Aorta (tissue), 5 donors: ENCODE results near the gene NEDD4L. TPM values are rescaled to one million over a fixed set of nuclear protein-coding genes. Genes with fewer than 3 reads are reported as not detected.

Experiments used
- ATAC-seq: fragments of 200-7000 bp; cut with Tn5 transposase; one replicate; pipeline ENCODE4 v1.9.1; 2022; ENCODE audit warnings: moderate library complexity; ENCODE audit not compliant: low FRiP score
- DNase-seq, 2 donors: peaks; one replicate each; pipeline ENCODE4 v3.0.0-alpha.2; 2020
- H3K27ac ChIP-seq, 2 donors: one replicate each; pipeline ENCODE4 v1.5.1; 2013; ENCODE audit warnings: low read length in 2 of 2, mild to moderate bottlenecking in 2 of 2, moderate library complexity in 2 of 2, control low read depth in 1 of 2, inconsistent platforms in 1 of 2, low read depth in 1 of 2
- H3K27me3 ChIP-seq, 2 donors: one replicate each; pipeline ENCODE4 v1.6.1; 2013; ENCODE audit warnings: control low read depth in 1 of 2, low read length in 1 of 2, mild to moderate bottlenecking in 1 of 2, moderate library complexity in 1 of 2; ENCODE audit not compliant: insufficient read depth in 2 of 2, control insufficient read depth in 1 of 2
- H3K36me3 ChIP-seq, 2 donors: one replicate each; pipeline ENCODE4 v1.6.1; 2013; ENCODE audit warnings: control low read depth in 1 of 2, low read length in 1 of 2, mild to moderate bottlenecking in 1 of 2; ENCODE audit not compliant: insufficient read depth in 2 of 2, control insufficient read depth in 1 of 2
- H3K4me1 ChIP-seq, 2 donors: one replicate each; pipeline ENCODE4 v1.6.1; 2013; ENCODE audit warnings: low read length in 2 of 2, control low read depth in 1 of 2, mild to moderate bottlenecking in 1 of 2, moderate library complexity in 1 of 2; ENCODE audit not compliant: insufficient read depth in 2 of 2, control insufficient read depth in 1 of 2
- H3K4me3 ChIP-seq, 2 donors: one replicate each; pipeline ENCODE4 v1.5.1; 2013; ENCODE audit warnings: low read length in 2 of 2, control low read depth in 1 of 2, mild to moderate bottlenecking in 1 of 2
- H3K9me3 ChIP-seq: one replicate; pipeline ENCODE4 v1.6.1; 2013; ENCODE audit warnings: mild to moderate bottlenecking, low read length; ENCODE audit not compliant: control insufficient read depth
- WGBS, 2 donors: extraction: QIAGEN DNeasy Blood & Tissue Kit; methylation state at CpG; one replicate each; pipeline ENCODE4 v1.1.7; 2013; 5-methylcytosine and 5-hydroxymethylcytosine counted together
- intact Hi-C, 2 donors: fragments of 100-400 bp; cut with DNase I; formaldehyde crosslinking; loops; one replicate each; pipeline versions ENCODE4 v1.14.2 to v1.15.0; 2022
- polyA plus RNA-seq, 2 donors: library from polyadenylated mRNA; stranded (reverse); fragments of 200-250 nt; gene quantifications; one replicate each; pipeline ENCODE4 v1.2.3, GENCODE V29; 2013
- total RNA-seq, 2 donors: library from RNA; stranded (reverse); fragmentation: NEBNext Ultra II Directional; extraction: Animal tissue kit (Norgen Biotek cat#: 25700); gene quantifications; one replicate each; pipeline ENCODE4 v1.2.1, GENCODE V29; 2021
- donor health status: healthy with polysubstance abuse.
- donor health status: Bipolar disorder and iron deficiency.
- donor health status: DM: no; HTN: no; CAD: no.
- donor health status: DM: no; HTN: no; CAD: no.
- donor health status: DM: yes; HTN: yes; CAD: no.

Gene NEDD4L
- total and polyA plus RNA-seq, 4 donors: 4.0 to 24.0 (median 17.8) TPM

DNA sequence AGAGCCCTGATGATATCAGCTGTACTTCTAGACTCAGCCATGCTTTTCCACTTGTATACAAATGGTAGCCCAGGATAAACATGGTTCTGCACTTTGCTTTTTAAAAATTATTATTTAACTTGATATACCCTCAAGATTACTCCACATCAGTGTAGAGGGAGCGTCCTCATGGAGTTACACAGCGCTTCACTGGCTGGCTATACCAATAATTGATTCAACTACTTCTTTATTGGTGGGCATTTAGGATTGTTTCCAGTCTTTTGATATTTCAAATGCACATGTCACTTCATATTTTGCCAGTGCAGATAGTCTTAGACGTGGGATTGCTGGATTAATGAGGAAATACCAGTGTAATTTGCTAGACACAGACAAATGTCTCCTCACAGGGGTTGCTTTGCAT, 10.8 kb upstream of the NEDD4L start:
- no peak overlapping the region for H3K4me3 ChIP-seq
- H3K36me3 ChIP-seq: no peaks in the 10 kb centered on the region
- 71 to 72% methylated on average over 3 of the region's 3 CpGs for WGBS, 2 donors
- H3K4me1 ChIP-seq: no peaks in the 10 kb centered on the region
- DNase-seq: no peak
- H3K27me3 ChIP-seq: no peaks in the 10 kb centered on the region
- no peak overlapping the region for H3K27ac ChIP-seq
- no peak for ATAC-seq
- peaks cover 1% of the 10 kb centered on the region for H3K9me3 ChIP-seq
- intact Hi-C loops: no loop called here

DNA sequence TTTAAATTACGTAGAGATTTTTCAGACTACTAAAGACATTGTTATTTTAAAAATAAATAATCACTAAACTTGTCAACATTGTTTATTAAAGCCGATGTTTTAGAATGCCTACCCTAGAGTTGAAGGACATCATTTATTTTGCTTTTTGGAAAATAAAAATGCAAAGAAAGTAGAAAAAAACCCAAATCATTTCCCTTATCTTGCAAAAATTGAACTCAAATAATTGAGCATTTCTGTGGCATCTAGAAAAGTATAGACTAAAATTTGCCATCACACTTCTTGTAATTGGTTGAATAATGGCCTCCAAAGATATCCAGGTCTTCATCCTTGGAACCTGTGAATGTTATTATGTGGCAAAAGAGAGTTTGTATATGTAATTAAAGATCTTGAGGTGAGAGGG, 9.7 kb upstream of the NEDD4L start:
- 40 to 49% methylated on average over 2 of the region's 2 CpGs for WGBS, 2 donors
- H3K4me3 ChIP-seq: no peak overlapping the region
- H3K36me3 ChIP-seq: no peaks in the 10 kb centered on the region
- H3K27me3 ChIP-seq: no peaks in the 10 kb centered on the region
- peaks cover 1% of the 10 kb centered on the region for H3K9me3 ChIP-seq
- H3K27ac ChIP-seq: no peak overlapping the region
- no peaks in the 10 kb centered on the region for H3K4me1 ChIP-seq
- DNase-seq (no peak), ATAC-seq (no peak)
- intact Hi-C loops: no loop called here

DNA sequence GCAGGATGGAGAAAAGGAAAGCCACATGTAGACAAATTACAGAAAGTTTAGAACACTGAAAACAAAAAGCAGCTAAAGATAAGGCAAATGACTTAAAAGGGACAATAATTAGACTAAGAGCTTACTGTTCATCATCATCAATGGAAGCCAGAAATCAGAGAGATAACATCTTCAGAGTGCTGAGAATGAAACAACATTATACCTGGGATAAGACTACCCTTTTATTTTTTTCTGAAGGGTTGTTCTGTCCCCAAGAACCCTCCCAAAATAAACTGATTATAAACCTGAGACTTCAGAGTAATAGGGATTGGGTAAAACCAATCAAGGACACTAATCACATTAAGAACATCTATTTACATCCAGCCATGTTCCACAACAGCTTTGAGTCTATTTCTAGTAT, 6.9 kb upstream of the NEDD4L start:
- Histone ChIP-seq H3K4me1 (no peaks in the 10 kb centered on the region), H3K27ac (no peak overlapping the region), H3K9me3 (peaks cover 1% of the 10 kb centered on the region), H3K36me3 (no peaks in the 10 kb centered on the region), H3K27me3 (no peaks in the 10 kb centered on the region), H3K4me3 (no peak overlapping the region)
- ATAC-seq: no peak
- DNase-seq: no peak
- intact Hi-C loops: no loop called here

DNA sequence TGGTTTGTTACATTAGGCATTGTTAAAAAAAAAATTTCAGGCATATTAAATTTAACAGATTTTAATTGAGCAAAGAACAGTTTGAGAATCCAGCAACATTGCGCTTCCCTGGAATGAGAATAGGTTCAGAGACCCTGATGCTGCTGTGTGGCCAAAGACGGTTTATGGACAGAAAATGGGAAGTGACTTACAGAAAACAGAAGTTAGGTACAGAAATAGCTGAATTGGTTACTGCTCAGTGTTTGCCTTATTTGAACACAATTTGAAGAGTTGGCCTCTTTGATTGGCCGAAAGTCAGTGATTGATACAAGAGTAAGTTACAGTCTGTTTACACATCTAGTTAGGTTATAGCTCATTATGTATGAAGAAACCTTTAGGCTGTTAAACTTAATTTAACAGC, 6.0 kb upstream of the NEDD4L start:
- intact Hi-C loops: no loop called here
- WGBS, 2 donors: 86 to 87% methylated on average over 3 of the region's 3 CpGs

DNA sequence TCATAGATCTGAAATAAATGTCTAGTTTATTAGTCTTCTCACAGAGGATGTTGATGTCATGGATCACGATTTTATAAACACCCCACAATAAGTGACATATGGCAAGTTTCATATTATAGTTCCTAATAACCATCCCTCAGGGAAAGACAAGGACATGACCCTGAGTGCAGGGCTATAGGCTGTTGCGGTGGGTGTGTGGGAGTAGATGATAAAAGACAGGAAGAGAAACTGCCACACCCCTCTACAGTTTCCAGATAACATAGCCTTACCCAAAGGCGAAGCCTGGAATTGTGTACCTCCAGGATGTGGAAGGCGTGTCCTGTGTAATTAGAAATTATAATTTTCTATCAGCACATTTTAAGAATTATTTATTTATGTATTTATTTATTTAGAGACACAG, 2.4 kb upstream of the NEDD4L start:
- H3K4me1 ChIP-seq: no peaks in the 10 kb centered on the region
- intact Hi-C loops: loop anchor here (2.0 to 10.0 kb wide), 5 partner anchors 81 to 417 kb away; partner anchors contain the start of gene NARS1 (in 2 of the 2)
- 75 to 78% methylated on average over 4 of the region's 4 CpGs for WGBS, 2 donors

More for the DNA sequence above, 6.0 kb upstream of the NEDD4L start:
- no peak for ATAC-seq
- Histone ChIP-seq H3K4me1 (no peaks in the 10 kb centered on the region), H3K27me3 (no peaks in the 10 kb centered on the region), H3K27ac (no peak overlapping the region), H3K36me3 (no peaks in the 10 kb centered on the region), H3K9me3 (peaks cover 1% of the 10 kb centered on the region), H3K4me3 (no peak overlapping the region)
- no peak for DNase-seq

DNA sequence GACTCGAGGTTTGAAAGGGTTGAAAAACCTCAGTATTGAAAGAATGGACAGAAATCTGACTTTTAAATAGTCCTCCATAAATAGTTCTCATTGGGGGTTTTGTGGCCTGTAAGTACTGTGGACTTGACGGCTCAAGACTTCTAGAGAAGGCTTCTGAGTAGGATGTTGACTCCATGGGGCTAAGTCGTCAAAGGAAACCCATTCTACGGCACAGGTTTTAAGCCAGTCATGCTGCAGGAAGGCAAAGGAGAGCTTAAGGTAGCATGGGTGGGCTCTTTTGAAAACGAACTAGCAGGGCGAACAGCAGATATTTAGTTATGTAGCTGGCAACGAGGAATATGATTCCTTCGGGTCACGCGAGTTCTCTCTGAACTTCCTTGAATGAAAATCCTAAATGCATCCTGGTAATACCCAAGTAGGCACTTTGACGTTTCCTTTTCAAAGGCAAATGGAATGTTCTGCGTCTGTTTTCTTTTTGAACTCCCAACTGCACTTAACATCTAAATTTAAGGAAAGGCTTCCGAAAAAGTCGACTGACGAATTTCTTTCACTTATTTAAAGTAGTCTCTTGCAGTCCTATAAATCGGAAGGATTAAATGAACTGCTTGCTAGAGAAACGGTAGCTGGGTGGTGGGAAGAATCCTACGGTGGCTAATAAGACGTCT, 1.1 kb upstream of the NEDD4L start:
- ATAC-seq (no peak), DNase-seq (no peak)
- no peaks in the 10 kb centered on the region for H3K27me3 ChIP-seq
- H3K4me1 ChIP-seq: peaks cover 0 to 2% of the 10 kb centered on the region in 2 donors
- H3K4me3 ChIP-seq: peak overlapping the region; percentile 73 to 89
- H3K36me3 ChIP-seq: no peaks in the 10 kb centered on the region
- 7 to 8% methylated on average over 19 of the region's 19 CpGs for WGBS, 2 donors
- no peak overlapping the region for H3K27ac ChIP-seq
- intact Hi-C loops: loop anchor here (2.0 to 10.0 kb wide), 5 partner anchors 80 to 418 kb away; partner anchors contain the start of gene NARS1 (in 2 of the 2)
- no peaks in the 10 kb centered on the region for H3K9me3 ChIP-seq

More for the DNA sequence above, 2.4 kb upstream of the NEDD4L start:
- H3K9me3 ChIP-seq: no peaks in the 10 kb centered on the region
- no peaks in the 10 kb centered on the region for H3K27me3 ChIP-seq
- no peaks in the 10 kb centered on the region for H3K36me3 ChIP-seq
- H3K4me3 ChIP-seq: no peak overlapping the region
- ATAC-seq (no peak), DNase-seq (no peak)
- no peak overlapping the region for H3K27ac ChIP-seq

DNA sequence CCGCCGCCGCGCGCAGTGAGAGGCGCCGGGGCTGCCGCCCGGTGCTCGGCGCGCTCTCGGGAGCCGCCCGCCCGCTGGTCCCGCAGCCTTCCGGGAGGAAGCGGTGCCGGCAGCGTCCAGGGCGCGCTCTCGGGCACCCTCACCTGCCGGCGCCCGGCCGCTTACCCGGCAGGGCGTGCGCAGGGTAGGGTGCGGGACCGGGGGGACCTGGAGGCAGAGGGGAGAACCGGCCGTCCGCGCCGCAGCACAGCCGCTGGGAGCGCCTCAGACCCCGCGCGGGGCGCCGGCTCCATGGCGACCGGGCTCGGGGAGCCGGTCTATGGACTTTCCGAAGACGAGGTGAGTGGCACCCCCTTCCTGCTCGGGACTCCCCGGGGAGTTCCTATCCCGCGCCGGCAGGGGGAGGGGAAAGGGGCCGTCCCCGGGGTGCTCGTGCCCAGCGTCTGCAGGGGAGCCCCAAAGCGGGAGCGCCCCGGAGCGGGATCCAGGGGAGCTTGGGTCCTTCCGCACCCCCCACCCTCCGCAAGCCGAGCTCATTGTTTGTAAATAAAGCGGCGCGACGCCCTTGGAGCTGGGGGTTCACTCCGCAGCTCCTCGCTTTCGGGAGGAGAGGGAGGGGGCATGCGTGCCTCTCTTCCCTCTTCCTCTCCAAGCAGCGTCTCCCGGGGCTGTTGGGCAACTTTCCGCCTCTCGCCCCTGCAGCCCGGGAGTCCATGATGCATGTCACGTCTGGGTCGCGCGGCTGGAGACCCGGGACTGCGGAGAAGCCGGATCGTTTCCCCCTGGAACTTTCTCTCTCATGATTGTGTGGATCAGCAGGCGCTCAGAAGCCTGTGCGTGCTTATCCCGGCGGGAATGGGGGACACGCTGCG, 580 bp downstream of the NEDD4L start:
- peak; percentile 74 to 78 for DNase-seq
- intact Hi-C loops: loop anchor here (5.0 to 10.0 kb wide), 4 partner anchors 160 to 420 kb away; partner anchors contain the start of gene NARS1 (in 2 of the 2)
- no peak overlapping the region for H3K27ac ChIP-seq
- 0 to 1% methylated on average over 70 to 94 of the region's 94 CpGs for WGBS, 2 donors
- H3K4me1 ChIP-seq: peaks cover 0 to 2% of the 10 kb centered on the region in 2 donors
- H3K27me3 ChIP-seq: no peaks in the 10 kb centered on the region
- peak overlapping the region; percentile 70 to 89 for H3K4me3 ChIP-seq
- H3K9me3 ChIP-seq: no peaks in the 10 kb centered on the region
- peak; percentile 30 for ATAC-seq
- H3K36me3 ChIP-seq: no peaks in the 10 kb centered on the region

DNA sequence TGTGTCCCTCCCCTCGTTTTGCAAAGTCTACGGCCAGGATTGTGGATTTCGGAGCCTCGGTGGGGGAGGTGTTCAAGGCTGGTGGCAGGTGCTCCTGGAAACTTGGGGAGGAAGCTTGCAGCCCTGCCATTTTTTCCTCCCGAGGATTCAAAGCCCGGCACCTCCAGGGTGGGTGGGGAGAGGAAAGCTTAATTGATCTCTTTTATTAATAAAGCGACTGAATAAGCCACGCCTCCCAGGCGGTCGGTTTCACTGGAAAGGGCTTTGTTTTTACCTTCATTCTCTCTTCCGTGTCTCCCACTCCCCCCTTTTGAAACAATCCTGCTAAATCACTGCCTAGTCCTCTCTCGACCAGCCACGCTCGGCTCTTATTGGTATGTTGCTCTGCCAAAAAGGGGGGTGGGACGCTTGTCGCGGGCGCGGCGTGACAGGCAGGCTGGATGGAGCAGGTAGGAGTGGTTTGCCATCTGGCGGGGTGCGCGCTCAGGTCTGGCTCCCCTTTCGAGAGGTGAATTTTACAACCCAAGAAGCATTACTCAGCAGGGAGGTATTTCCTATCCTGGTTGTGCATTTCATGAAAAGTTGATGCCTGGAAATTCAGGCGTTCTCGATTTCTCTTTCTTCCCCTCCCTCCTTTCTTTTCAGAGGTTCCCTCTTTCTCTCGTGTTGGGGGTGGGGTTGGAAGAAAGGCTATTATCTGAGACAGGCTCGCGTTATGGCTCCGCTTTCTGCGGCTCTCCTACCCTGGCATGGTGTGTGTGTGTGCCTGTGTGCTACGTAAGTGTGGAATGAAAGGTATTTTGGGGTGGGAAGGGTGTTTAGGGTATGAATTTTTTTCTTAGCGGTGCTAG, 1.4 kb downstream of the NEDD4L start:
- Histone ChIP-seq H3K9me3 (no peaks in the 10 kb centered on the region), H3K27ac (no peak overlapping the region), H3K27me3 (no peaks in the 10 kb centered on the region), H3K36me3 (no peaks in the 10 kb centered on the region), H3K4me3 (peak overlapping the region; percentile 70 to 89), H3K4me1 (peaks cover 0 to 2% of the 10 kb centered on the region in 2 donors)
- DNase-seq (peak in 1 of 2 donors; percentile 79), ATAC-seq (no peak)
- 1 to 2% methylated on average over 33 of the region's 33 CpGs for WGBS, 2 donors
- intact Hi-C loops: loop anchor here (10.0 kb wide), 3 partner anchors 161 to 421 kb away; partner anchors contain the start of gene NARS1 (in 2 of the 2)
